Liver (tissue), 3 donors: ENCODE measurements around the gene CDKN2B-AS1.

Source experiments
- CTCF ChIP-seq: fragments of 150-350 bp; IDR thresholded peaks from 2 replicates; pipeline ENCODE4 v1.5.1; 2017; ENCODE audit warnings: improper control_type of control experiment, low read depth, low read length; ENCODE audit not compliant: missing input control
- EGR1 ChIP-seq, 2 donors: IDR thresholded peaks; 2 replicates each; pipeline ENCODE4 v1.6.1; 2016 to 2018; ENCODE audit warnings: antibody characterized with exemption in 2 of 2, low read depth in 2 of 2
- GABPA ChIP-seq, 2 donors: IDR thresholded peaks in 1 of 2; conservative IDR thresholded peaks in 1 of 2; 2 replicates each; pipeline ENCODE4 v1.6.1; 2016; ENCODE audit warnings: antibody characterized with exemption in 2 of 2, mild to moderate bottlenecking in 1 of 2, moderate library complexity in 1 of 2
- HNF4G ChIP-seq: IDR thresholded peaks from 2 replicates; pipeline ENCODE4 v1.6.1; 2016; ENCODE audit warnings: antibody characterized with exemption
- JUND ChIP-seq, 2 donors: IDR thresholded peaks; 2 replicates each; pipeline ENCODE4 v1.6.1; 2016; ENCODE audit warnings: antibody characterized with exemption in 2 of 2
- MAX ChIP-seq: IDR thresholded peaks from 2 replicates; pipeline ENCODE4 v1.6.1; 2016; ENCODE audit warnings: antibody characterized with exemption
- RAD21 ChIP-seq, 2 donors: IDR thresholded peaks; 2 replicates each; pipeline ENCODE4 v1.6.1; 2016; ENCODE audit warnings: antibody characterized with exemption in 2 of 2, mild to moderate bottlenecking in 2 of 2
- RXRA ChIP-seq, 2 donors: IDR thresholded peaks; 2 replicates each; pipeline ENCODE4 v1.6.1; 2017 to 2018; ENCODE audit warnings: antibody characterized with exemption in 2 of 2, mild to moderate bottlenecking in 1 of 2
- SP1 ChIP-seq: IDR thresholded peaks from 2 replicates; pipeline ENCODE4 v1.6.1; 2018; ENCODE audit warnings: antibody characterized with exemption, mild to moderate bottlenecking
- TAF1 ChIP-seq: conservative IDR thresholded peaks from 2 replicates; pipeline ENCODE4 v1.6.1; 2016; ENCODE audit warnings: antibody characterized with exemption, mild to moderate bottlenecking
- YY1 ChIP-seq: IDR thresholded peaks from 2 replicates; pipeline ENCODE4 v1.6.1; 2016; ENCODE audit warnings: antibody characterized with exemption, mild to moderate bottlenecking
- TF ChIP-seq, protein P1 (sequence below): IDR thresholded peaks from 2 replicates; pipeline ENCODE4 v1.6.1; 2016; ENCODE audit warnings: antibody characterized with exemption
- TF ChIP-seq, protein P2 (sequence below): IDR thresholded peaks from 2 replicates; pipeline ENCODE4 v1.6.1; 2016; ENCODE audit warnings: antibody characterized with exemption, mild to moderate bottlenecking
- TF ChIP-seq, protein P3 (sequence below): IDR thresholded peaks from 2 replicates; pipeline ENCODE4 v1.6.1; 2016; ENCODE audit warnings: antibody characterized with exemption
- donor health status: healthy.
- donor health status: healthy.

DNA sequence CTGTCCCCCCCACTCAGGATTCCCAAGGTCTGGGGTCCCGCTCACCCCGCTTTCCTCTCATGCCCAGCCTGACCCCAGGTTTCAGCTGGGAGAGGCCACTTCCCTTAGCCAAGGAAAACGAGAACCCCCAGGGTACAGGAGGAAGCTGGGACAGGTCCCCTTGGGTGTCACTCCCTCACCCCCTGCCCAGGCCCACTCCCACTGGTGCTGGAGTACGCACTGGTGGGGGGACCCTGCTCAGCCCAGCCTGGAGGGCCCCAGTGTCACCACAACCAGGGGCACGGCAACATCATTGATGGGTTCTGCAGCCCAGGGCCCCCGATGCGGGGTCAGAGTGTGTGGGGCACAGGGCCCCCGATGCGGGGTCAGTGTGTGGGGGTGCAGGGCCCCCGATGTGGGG is 159.5 kb downstream of the CDKN2B-AS1 start:
- no peak for TF ChIP-seq CTCF
- TF ChIP-seq TAF1, result no peak
- TF ChIP-seq, protein P1, sequence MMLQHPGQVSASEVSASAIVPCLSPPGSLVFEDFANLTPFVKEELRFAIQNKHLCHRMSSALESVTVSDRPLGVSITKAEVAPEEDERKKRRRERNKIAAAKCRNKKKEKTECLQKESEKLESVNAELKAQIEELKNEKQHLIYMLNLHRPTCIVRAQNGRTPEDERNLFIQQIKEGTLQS, result no peak
- TF ChIP-seq GABPA (IDR thresholded peaks at IDR 0.05 in 1 of 2, conservative IDR thresholded peaks at IDR 0.05 in 1 of 2), result no peak
- no peak for TF ChIP-seq MAX
- no peak for TF ChIP-seq JUND (IDR thresholded peaks at IDR 0.05)
- TF ChIP-seq HNF4G, result no peak
- TF ChIP-seq, protein P2, sequence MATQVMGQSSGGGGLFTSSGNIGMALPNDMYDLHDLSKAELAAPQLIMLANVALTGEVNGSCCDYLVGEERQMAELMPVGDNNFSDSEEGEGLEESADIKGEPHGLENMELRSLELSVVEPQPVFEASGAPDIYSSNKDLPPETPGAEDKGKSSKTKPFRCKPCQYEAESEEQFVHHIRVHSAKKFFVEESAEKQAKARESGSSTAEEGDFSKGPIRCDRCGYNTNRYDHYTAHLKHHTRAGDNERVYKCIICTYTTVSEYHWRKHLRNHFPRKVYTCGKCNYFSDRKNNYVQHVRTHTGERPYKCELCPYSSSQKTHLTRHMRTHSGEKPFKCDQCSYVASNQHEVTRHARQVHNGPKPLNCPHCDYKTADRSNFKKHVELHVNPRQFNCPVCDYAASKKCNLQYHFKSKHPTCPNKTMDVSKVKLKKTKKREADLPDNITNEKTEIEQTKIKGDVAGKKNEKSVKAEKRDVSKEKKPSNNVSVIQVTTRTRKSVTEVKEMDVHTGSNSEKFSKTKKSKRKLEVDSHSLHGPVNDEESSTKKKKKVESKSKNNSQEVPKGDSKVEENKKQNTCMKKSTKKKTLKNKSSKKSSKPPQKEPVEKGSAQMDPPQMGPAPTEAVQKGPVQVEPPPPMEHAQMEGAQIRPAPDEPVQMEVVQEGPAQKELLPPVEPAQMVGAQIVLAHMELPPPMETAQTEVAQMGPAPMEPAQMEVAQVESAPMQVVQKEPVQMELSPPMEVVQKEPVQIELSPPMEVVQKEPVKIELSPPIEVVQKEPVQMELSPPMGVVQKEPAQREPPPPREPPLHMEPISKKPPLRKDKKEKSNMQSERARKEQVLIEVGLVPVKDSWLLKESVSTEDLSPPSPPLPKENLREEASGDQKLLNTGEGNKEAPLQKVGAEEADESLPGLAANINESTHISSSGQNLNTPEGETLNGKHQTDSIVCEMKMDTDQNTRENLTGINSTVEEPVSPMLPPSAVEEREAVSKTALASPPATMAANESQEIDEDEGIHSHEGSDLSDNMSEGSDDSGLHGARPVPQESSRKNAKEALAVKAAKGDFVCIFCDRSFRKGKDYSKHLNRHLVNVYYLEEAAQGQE, result no peak
- TF ChIP-seq YY1, result no peak
- TF ChIP-seq, protein P3, sequence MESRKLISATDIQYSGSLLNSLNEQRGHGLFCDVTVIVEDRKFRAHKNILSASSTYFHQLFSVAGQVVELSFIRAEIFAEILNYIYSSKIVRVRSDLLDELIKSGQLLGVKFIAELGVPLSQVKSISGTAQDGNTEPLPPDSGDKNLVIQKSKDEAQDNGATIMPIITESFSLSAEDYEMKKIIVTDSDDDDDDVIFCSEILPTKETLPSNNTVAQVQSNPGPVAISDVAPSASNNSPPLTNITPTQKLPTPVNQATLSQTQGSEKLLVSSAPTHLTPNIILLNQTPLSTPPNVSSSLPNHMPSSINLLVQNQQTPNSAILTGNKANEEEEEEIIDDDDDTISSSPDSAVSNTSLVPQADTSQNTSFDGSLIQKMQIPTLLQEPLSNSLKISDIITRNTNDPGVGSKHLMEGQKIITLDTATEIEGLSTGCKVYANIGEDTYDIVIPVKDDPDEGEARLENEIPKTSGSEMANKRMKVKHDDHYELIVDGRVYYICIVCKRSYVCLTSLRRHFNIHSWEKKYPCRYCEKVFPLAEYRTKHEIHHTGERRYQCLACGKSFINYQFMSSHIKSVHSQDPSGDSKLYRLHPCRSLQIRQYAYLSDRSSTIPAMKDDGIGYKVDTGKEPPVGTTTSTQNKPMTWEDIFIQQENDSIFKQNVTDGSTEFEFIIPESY, result no peak
- no peak for TF ChIP-seq RAD21 (IDR thresholded peaks at IDR 0.05)
- no peak for TF ChIP-seq SP1
- TF ChIP-seq RXRA (IDR thresholded peaks at IDR 0.05), result no peak
- TF ChIP-seq EGR1 (IDR thresholded peaks at IDR 0.05; ENCODE audit: low read depth in 2 of 2), result no peak
